ENCODE data around the gene SLC17A8. TPM values are rescaled to one million over a fixed set of nuclear protein-coding genes. Genes with fewer than 3 reads are reported as not detected.

The SLC17A8 gene
- total and polyA plus RNA-seq, 12 donors, result 0.09 to 0.85 (median 0.41) TPM; not detected in 4

DNA sequence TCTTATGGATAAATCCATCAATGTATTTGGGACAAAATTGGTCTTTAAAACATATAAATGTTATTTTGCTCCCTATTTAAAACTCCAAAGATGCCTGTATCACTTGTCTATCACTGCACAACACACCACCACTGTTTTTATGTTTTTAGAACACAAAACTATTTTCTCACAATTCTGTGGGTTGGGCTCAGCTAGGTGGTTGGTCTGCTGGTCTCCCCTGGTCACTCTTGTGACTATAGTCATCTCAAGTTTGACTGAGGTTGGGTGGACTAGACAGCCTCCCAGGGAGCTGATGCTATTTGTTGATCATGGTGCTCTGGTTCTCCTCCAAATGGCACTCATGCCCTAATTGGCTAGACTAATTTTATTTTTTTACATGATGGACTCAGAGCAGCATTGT is 77.3 kb downstream of the SLC17A8 start:
- Histone ChIP-seq H3K9me3 (replicated peaks in 1 of 3) (no peaks in the 10 kb centered on the region), H3K36me3 (replicated peaks in 1 of 2) (no peaks in the 10 kb centered on the region), H3K4me1 (replicated peaks in 1 of 2) (no peaks in the 10 kb centered on the region), H3K27ac (peak overlapping the region in 1 of 5 donors; percentile 19), H3K4me3 (no peak overlapping the region), H3K27me3 (no peaks in the 10 kb centered on the region)
- no peak for DNase-seq
- TF ChIP-seq, protein P1, sequence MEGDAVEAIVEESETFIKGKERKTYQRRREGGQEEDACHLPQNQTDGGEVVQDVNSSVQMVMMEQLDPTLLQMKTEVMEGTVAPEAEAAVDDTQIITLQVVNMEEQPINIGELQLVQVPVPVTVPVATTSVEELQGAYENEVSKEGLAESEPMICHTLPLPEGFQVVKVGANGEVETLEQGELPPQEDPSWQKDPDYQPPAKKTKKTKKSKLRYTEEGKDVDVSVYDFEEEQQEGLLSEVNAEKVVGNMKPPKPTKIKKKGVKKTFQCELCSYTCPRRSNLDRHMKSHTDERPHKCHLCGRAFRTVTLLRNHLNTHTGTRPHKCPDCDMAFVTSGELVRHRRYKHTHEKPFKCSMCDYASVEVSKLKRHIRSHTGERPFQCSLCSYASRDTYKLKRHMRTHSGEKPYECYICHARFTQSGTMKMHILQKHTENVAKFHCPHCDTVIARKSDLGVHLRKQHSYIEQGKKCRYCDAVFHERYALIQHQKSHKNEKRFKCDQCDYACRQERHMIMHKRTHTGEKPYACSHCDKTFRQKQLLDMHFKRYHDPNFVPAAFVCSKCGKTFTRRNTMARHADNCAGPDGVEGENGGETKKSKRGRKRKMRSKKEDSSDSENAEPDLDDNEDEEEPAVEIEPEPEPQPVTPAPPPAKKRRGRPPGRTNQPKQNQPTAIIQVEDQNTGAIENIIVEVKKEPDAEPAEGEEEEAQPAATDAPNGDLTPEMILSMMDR (IDR thresholded peaks at IDR 0.05), result no peak
- intact Hi-C loops (cut with DNase I), result no loop called here

DNA sequence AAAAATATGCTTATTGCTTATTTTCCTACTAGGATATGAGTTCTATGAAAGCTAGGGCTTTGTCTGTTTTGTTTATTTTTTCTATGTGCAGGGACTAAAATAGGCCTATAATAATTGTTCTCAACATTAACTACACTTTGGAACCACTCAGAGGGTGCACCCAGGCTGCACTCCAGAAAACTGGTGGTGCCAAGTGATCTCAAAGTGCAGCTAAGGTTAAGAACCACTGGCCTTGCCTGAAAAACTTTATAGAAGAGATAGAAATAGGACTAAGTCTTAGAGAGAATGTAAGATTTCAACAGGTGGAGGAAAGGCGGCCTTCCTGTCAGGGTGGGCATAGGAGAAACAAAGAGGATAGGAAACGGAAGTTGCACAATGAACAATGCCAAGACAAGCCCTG is 79.1 kb downstream of the SLC17A8 start:
- Histone ChIP-seq H3K9me3 (replicated peaks in 1 of 3) (no peaks in the 10 kb centered on the region), H3K27me3 (no peaks in the 10 kb centered on the region), H3K36me3 (replicated peaks in 1 of 2) (no peaks in the 10 kb centered on the region), H3K4me3 (no peak overlapping the region), H3K4me1 (replicated peaks in 1 of 2) (no peaks in the 10 kb centered on the region), H3K27ac (no peak overlapping the region)
- no peak for DNase-seq
- intact Hi-C loops (cut with DNase I), result no loop called here
- 44 to 75% (median 57%) methylated on average over 2 of the region's 2 CpGs for WGBS, 4 donors
- TF ChIP-seq POLR2A (IDR thresholded peaks at IDR 0.05), result no peak
- TF ChIP-seq, protein P1 (IDR thresholded peaks at IDR 0.05), result no peak

DNA sequence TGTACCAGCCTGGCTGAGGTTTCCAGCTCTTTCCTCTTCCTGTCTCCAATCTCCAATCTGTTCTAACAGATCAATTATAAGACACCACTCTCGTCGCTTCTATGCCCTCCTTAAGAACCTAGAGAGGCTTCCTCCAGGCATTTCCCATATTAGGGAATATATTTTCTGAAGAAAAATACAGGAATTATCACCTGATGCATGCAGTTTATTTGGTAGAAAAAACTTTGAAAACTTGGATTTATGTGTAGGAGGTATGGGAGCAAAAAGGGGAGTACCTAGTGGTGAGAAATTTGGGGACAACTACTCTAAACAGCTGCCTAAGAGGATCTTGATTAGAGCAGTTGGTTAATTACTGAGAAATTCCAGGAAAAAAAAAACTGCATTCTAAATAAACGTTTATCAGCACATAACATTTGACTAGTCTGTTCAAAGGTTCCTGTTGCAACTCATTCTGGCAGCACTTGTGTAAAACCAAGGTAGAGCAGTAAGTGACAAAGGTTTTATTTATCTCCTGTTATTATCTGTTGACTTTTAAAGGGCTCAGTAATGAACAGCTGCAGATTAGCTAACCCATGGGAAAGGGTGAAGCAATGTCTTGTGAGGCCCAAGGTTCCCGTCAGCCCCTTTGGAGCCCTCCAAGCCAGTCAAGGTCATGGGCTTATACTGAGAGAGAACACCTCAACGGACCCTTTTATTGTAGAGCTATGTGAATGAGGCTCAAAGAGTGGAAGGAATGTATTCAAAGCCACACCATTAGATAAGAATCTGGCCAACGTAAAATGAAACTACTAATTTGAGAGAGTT is 80.4 kb downstream of the SLC17A8 start:
- intact Hi-C loops (cut with DNase I), result no loop called here

DNA sequence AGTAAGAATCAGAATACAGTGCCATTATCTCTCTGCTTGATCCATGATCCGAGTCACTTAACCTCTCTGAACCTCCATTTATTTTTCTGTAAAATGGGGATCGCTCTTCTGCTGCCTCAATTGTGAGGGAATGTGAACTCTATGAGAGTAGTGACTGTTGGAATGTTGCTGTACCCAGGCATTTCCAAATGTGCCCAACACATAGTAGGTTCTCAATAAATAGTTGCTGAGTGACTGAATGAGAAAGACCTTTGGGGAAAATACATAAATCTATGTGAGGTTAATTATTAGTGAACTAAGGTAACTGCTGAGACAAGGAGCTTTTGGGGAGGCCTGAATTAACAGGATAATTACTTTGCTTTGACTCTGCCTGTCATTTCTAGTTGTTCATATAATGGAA is 82.9 kb downstream of the SLC17A8 start:
- H3K4me3 ChIP-seq, result no peak overlapping the region
- H3K9me3 ChIP-seq (replicated peaks in 1 of 3), result no peaks in the 10 kb centered on the region
- intact Hi-C loops (cut with DNase I), result no loop called here
- no peaks in the 10 kb centered on the region for H3K27me3 ChIP-seq
- WGBS, 4 donors, result 84 to 91% (median 86%) methylated on average over 2 of the region's 2 CpGs
- no peaks in the 10 kb centered on the region for H3K36me3 ChIP-seq (replicated peaks in 1 of 2)
- no peak overlapping the region for H3K27ac ChIP-seq
- H3K4me1 ChIP-seq (replicated peaks in 1 of 2), result no peaks in the 10 kb centered on the region
- no peak for DNase-seq
- TF ChIP-seq POLR2A (IDR thresholded peaks at IDR 0.05), result no peak
- TF ChIP-seq, protein P1 (IDR thresholded peaks at IDR 0.05), result no peak

More for the DNA sequence above, 80.4 kb downstream of the SLC17A8 start:
- no peak for DNase-seq
- H3K9me3 ChIP-seq (replicated peaks in 1 of 3), result no peaks in the 10 kb centered on the region
- H3K4me3 ChIP-seq, result no peak overlapping the region
- H3K4me1 ChIP-seq (replicated peaks in 1 of 2), result no peaks in the 10 kb centered on the region
- no peak for TF ChIP-seq POLR2A (IDR thresholded peaks at IDR 0.05)
- TF ChIP-seq, protein P1 (IDR thresholded peaks at IDR 0.05), result no peak
- no peaks in the 10 kb centered on the region for H3K27me3 ChIP-seq
- WGBS, 4 donors, result 58 to 74% (median 59%) methylated on average over 6 of the region's 6 CpGs
- no peak overlapping the region for H3K27ac ChIP-seq
- no peaks in the 10 kb centered on the region for H3K36me3 ChIP-seq (replicated peaks in 1 of 2)
